Measurements from ENCODE around the gene TMC2.
A peak's percentile ranks its signal among the peaks of the same experiment; 100 is the strongest.

GRCh38 chr20:2658414-2659354 is 122.3 kb downstream of the TMC2 start:
- peak; percentile 31 for TF ChIP-seq POLR2A (IDR thresholded peaks at IDR 0.05; ENCODE audit: low read length)
- TF ChIP-seq GATA1 (IDR thresholded peaks at IDR 0.05; ENCODE audit: low read depth, low read length) = no peak

Measured in erythroblast (primary cell).